Right lung (tissue), 10 donors: ENCODE results near the gene TDRD6. TPM values are rescaled to one million over a fixed set of nuclear protein-coding genes. Genes with fewer than 3 reads are reported as not detected.
"Not testable (repeated sequence)": the region's sequence is repeated elsewhere in the genome, so short reads cannot be mapped to it uniquely, and the experiment has no call there.

Experiments
- DNase-seq, 2 donors: peaks; one replicate each; pipeline ENCODE4 v3.0.0-alpha.2; 2013
- long read RNA-seq, 8 donors: transcript quantifications; one replicate each; lab custom pipeline, GENCODE V29; 2026
- polyA plus RNA-seq, 5 donors: library from polyadenylated mRNA; unstranded; fragments of 120-200 nt; gene quantifications; one replicate each; pipeline versions ENCODE4 v1.2.1 to v1.2.3, GENCODE V29; 2013; ENCODE audit warnings: inconsistent platforms in 1 of 5, low replicate concordance in 1 of 5; ENCODE audit not compliant: insufficient read length in 5 of 5, insufficient read depth in 1 of 5

The TDRD6 gene
- polyA plus RNA-seq: 1 to 10 TPM; 1.3 to 2.6 (median 2.4) TPM
- long read RNA-seq, donor 1: 0 reads
- long read RNA-seq, donor 2: 0 reads
- long read RNA-seq, donor 3: 0 reads
- long read RNA-seq, donor 4: 0 reads
- long read RNA-seq, donor 5: 0 reads
- long read RNA-seq, donor 6: 0 reads
- long read RNA-seq, donor 7: 0 reads
- long read RNA-seq, donor 8: 0 reads

GRCh38 chr6:46687619-46688097 is at the start of gene TDRD6:
TDRD6 (plus strand) TSS chr6:46687885; CDS start chr6:46688129, 244 bp downstream.
- DNase-seq: no peak

GRCh38 chr6:46637933-46638332 is 49.8 kb upstream of the TDRD6 start:
- no peak for DNase-seq

- DNase-seq: no peak
Measured at GRCh38 chr6:46638650-46639049, 49.0 kb upstream of the TDRD6 start.

GRCh38 chr6:46642928-46643751 is 44.5 kb upstream of the TDRD6 start:
- no peak for DNase-seq

- DNase-seq: no peak
Measured at GRCh38 chr6:46645265-46645664, 42.4 kb upstream of the TDRD6 start.

- not testable (repeated sequence) for DNase-seq
Measured at GRCh38 chr6:46648108-46648507, 39.6 kb upstream of the TDRD6 start.

- DNase-seq: no peak
Measured at GRCh38 chr6:46648869-46649492, 38.7 kb upstream of the TDRD6 start.

- DNase-seq: peak; percentile 42 to 47
Measured at GRCh38 chr6:46651006-46651405, 36.7 kb upstream of the TDRD6 start.

GRCh38 chr6:46651816-46652215 is 35.9 kb upstream of the TDRD6 start:
- peak; percentile 30 to 32 for DNase-seq

- no peak for DNase-seq
Measured at GRCh38 chr6:46652232-46652602, 35.5 kb upstream of the TDRD6 start.

GRCh38 chr6:46652603-46653438 is 34.9 kb upstream of the TDRD6 start, which contains the start of the genes CYP39A1 and SLC25A27:
CYP39A1 (minus strand) TSS chr6:46652818; CDS start chr6:46652582, 236 bp downstream.
SLC25A27 (plus strand) TSS chr6:46652975; CDS start chr6:46653193, 218 bp downstream.
- peak; percentile 94 for DNase-seq

- peak; percentile 29 to 35 for DNase-seq
Measured at GRCh38 chr6:46653439-46654195, 34.1 kb upstream of the TDRD6 start.

GRCh38 chr6:46655803-46656202 is 31.9 kb upstream of the TDRD6 start:
- no peak for DNase-seq

GRCh38 chr6:46657642-46658041 is 30.0 kb upstream of the TDRD6 start:
- no peak for DNase-seq

GRCh38 chr6:46661483-46661882 is 26.2 kb upstream of the TDRD6 start:
- DNase-seq: no peak

GRCh38 chr6:46667377-46667776 is 20.3 kb upstream of the TDRD6 start:
- no peak for DNase-seq

GRCh38 chr6:46674410-46674809 is 13.3 kb upstream of the TDRD6 start:
- DNase-seq: no peak

GRCh38 chr6:46676604-46677313 is 10.9 kb upstream of the TDRD6 start:
- DNase-seq: no peak

- no peak for DNase-seq
Measured at GRCh38 chr6:46677314-46677654, 10.4 kb upstream of the TDRD6 start.

- no peak for DNase-seq
Measured at GRCh38 chr6:46684771-46685170, 2.9 kb upstream of the TDRD6 start.
